ENCODE results near the gene GALK1.

DNA sequence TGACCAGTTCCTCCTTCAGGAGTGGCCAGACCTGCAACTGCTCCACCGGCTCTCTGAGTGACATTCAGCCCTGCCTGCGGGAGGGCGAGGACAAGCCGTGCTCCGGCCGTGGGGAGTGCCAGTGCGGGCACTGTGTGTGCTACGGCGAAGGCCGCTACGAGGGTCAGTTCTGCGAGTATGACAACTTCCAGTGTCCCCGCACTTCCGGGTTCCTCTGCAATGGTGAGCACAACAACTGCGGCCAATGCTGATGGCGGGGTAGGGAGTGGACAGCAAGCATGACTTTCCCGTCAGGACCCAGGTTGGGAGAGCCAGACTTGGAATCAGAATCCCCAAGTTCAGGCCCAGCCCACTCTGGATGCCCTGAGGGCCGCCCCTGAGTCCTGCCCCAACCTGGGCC lies 31.5 kb downstream of the GALK1 start:
- TF ChIP-seq TCF4 (CRISPR knock-in tag; IDR thresholded peaks at IDR 0.05; ENCODE audit: borderline replicate concordance), result no peak
- no peak for TF ChIP-seq ZNF8 (CRISPR knock-in tag; IDR thresholded peaks at IDR 0.05)
- no peak for TF ChIP-seq ZFP30 (CRISPR knock-in tag; IDR thresholded peaks at IDR 0.05)
- no peak for TF ChIP-seq GLIS3 (CRISPR knock-in tag; IDR thresholded peaks at IDR 0.05)
- TF ChIP-seq, protein P1, sequence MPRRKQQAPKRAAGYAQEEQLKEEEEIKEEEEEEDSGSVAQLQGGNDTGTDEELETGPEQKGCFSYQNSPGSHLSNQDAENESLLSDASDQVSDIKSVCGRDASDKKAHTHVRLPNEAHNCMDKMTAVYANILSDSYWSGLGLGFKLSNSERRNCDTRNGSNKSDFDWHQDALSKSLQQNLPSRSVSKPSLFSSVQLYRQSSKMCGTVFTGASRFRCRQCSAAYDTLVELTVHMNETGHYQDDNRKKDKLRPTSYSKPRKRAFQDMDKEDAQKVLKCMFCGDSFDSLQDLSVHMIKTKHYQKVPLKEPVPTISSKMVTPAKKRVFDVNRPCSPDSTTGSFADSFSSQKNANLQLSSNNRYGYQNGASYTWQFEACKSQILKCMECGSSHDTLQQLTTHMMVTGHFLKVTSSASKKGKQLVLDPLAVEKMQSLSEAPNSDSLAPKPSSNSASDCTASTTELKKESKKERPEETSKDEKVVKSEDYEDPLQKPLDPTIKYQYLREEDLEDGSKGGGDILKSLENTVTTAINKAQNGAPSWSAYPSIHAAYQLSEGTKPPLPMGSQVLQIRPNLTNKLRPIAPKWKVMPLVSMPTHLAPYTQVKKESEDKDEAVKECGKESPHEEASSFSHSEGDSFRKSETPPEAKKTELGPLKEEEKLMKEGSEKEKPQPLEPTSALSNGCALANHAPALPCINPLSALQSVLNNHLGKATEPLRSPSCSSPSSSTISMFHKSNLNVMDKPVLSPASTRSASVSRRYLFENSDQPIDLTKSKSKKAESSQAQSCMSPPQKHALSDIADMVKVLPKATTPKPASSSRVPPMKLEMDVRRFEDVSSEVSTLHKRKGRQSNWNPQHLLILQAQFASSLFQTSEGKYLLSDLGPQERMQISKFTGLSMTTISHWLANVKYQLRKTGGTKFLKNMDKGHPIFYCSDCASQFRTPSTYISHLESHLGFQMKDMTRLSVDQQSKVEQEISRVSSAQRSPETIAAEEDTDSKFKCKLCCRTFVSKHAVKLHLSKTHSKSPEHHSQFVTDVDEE (CRISPR knock-in tag; IDR thresholded peaks at IDR 0.05), result no peak
- TF ChIP-seq, protein P2, sequence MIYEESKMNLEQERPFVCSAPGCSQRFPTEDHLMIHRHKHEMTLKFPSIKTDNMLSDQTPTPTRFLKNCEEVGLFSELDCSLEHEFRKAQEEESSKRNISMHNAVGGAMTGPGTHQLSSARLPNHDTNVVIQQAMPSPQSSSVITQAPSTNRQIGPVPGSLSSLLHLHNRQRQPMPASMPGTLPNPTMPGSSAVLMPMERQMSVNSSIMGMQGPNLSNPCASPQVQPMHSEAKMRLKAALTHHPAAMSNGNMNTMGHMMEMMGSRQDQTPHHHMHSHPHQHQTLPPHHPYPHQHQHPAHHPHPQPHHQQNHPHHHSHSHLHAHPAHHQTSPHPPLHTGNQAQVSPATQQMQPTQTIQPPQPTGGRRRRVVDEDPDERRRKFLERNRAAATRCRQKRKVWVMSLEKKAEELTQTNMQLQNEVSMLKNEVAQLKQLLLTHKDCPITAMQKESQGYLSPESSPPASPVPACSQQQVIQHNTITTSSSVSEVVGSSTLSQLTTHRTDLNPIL (CRISPR knock-in tag; IDR thresholded peaks at IDR 0.05; ENCODE audit: low read depth), result no peak
- no peak for TF ChIP-seq CSDC2 (CRISPR knock-in tag; IDR thresholded peaks at IDR 0.05)
- TF ChIP-seq, protein P3, sequence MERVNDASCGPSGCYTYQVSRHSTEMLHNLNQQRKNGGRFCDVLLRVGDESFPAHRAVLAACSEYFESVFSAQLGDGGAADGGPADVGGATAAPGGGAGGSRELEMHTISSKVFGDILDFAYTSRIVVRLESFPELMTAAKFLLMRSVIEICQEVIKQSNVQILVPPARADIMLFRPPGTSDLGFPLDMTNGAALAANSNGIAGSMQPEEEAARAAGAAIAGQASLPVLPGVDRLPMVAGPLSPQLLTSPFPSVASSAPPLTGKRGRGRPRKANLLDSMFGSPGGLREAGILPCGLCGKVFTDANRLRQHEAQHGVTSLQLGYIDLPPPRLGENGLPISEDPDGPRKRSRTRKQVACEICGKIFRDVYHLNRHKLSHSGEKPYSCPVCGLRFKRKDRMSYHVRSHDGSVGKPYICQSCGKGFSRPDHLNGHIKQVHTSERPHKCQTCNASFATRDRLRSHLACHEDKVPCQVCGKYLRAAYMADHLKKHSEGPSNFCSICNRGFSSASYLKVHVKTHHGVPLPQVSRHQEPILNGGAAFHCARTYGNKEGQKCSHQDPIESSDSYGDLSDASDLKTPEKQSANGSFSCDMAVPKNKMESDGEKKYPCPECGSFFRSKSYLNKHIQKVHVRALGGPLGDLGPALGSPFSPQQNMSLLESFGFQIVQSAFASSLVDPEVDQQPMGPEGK (CRISPR knock-in tag; IDR thresholded peaks at IDR 0.05; ENCODE audit: borderline replicate concordance), result no peak
- TF ChIP-seq ZFP3 (CRISPR knock-in tag; IDR thresholded peaks at IDR 0.05), result no peak
- TF ChIP-seq OSR1 (CRISPR knock-in tag; IDR thresholded peaks at IDR 0.05), result no peak

Data from SK-N-SH treated with all-trans-retinoic acid at 6 μM for 48 hours (cell line).